ENCODE results near the gene RPIA. TPM values are rescaled to one million over a fixed set of nuclear protein-coding genes. Genes with fewer than 3 reads are reported as not detected.
"Not testable (repeated sequence)": the region's sequence is repeated elsewhere in the genome, so short reads cannot be mapped to it uniquely, and the experiment has no call there.

Gene RPIA
- total and polyA plus RNA-seq, 5 donors from 2014 or later, result 24.2 to 51.9 (median 42.3) TPM

- H3K27me3 Mint-ChIP-seq; H3K36me3 ChIP-seq (ENCODE audit: control insufficient read depth, insufficient read depth, low read length); DNase-seq; H3K4me3 Mint-ChIP-seq; H3K9me3 Mint-ChIP-seq; H3K27ac Mint-ChIP-seq; H3K4me1 Mint-ChIP-seq; H3K9me3 ChIP-seq (ENCODE audit: control insufficient read depth in 2 of 2, low read length in 2 of 2); H3K4me1 ChIP-seq (ENCODE audit: control insufficient read depth, insufficient read depth, low read length, poor library complexity, severe bottlenecking); H3K4me3 ChIP-seq (ENCODE audit: low read depth, low read length); H3K27me3 ChIP-seq (ENCODE audit: control insufficient read depth, insufficient read depth, low read length); H3K36me3 Mint-ChIP-seq; ATAC-seq (ENCODE audit: low read depth in 2 of 2); H3K27ac ChIP-seq (ENCODE audit: insufficient read depth, low read length, poor library complexity, severe bottlenecking): not testable (repeated sequence)
Measured at GRCh38 chr2:88797164-88797563, 105.7 kb downstream of the RPIA start.

Other genes starting within 250 kb of the RPIA start
- gene FOXI3, start 239.0 kb upstream of the RPIA start, total RNA-seq, result not detected
- gene FOXI3, start 239.0 kb upstream of the RPIA start, polyA plus RNA-seq, result not detected
- 36.9 TPM for gene EIF2AK3, start 64.2 kb upstream of the RPIA start, total RNA-seq
- gene EIF2AK3, start 64.2 kb upstream of the RPIA start, polyA plus RNA-seq, result 1 to 10 TPM; 4.5 to 8.1 (median 6.2) TPM